Epidermal melanocyte (primary cell): ENCODE results near the gene GRIN3A.

ENCODE experiments used
- DNase-seq: peaks from one replicate; pipeline ENCODE4 v3.0.0; 2011; ENCODE audit warnings: low spot score; ENCODE audit not compliant: insufficient read length

Gene GRIN3A

GRCh38 chr9:101706261-101706798 is 32.1 kb downstream of the GRIN3A start:
- no peak for DNase-seq

- DNase-seq, result no peak
Measured at GRCh38 chr9:101705135-101705661, 33.2 kb downstream of the GRIN3A start.

DNA sequence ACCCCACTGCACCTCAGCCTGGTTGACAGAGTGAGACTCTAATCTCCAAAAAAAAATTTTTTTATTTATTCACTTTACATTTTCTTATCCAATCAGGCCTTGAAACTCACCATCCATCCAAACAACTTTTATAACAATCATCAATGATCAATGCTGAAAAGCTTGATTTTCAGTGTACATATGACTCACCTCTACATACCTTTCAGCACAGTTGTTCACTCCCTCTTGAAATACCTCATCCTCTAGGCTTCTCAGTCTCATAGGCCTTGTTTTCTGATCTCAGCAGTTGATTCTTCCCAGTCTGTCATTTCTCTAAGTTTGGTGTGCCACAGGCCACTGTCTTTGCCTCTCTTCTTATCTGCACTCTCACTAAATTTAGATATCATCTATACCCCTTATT is 36.2 kb downstream of the GRIN3A start:
- DNase-seq, result no peak

GRCh38 chr9:101693546-101694336 is 44.7 kb downstream of the GRIN3A start:
- DNase-seq, result no peak

DNA sequence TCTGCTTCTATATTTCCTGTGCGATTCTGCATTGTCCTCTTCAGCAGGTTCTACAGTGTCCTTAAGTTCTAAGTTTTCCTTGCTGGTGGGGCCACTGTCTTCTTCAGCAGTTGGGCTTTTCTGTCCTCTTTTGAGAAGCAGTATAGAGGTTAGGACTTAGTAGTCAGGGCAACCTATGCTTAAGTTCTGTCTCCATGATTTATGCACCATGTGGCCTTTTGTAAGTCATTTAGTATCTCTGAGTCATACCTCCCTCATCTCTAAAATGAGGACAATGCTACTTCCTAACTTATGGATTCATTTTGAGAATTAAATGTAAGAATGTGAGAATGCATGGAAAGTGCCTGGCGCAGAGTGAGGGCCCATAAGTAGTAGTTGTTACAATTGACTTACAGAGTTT is 46.8 kb downstream of the GRIN3A start:
- DNase-seq, result no peak

GRCh38 chr9:101689039-101689438 is 49.4 kb downstream of the GRIN3A start:
- no peak for DNase-seq

- no peak for DNase-seq
Measured at GRCh38 chr9:101684665-101685064, 53.8 kb downstream of the GRIN3A start.

DNA sequence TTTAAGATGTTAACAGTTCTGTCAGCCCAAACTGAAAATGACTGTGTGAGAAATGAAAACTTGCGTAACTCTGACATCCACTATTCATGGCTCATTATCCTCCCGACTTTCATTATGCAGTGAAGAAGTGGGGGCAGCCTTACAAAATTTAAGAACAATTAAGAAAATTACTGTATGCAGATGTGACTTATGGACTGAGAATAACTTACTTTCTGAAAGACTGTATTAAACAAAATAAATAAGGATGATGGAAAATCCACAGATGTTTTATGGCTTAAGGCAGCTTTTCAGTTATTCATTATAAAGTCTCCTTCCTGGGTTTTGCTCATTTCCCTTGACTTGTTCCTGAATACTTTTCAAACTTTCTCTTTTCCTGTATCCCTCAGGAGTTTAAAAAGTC is 55.2 kb downstream of the GRIN3A start:
- no peak for DNase-seq

GRCh38 chr9:101677861-101678260 is 60.6 kb downstream of the GRIN3A start:
- no peak for DNase-seq

DNA sequence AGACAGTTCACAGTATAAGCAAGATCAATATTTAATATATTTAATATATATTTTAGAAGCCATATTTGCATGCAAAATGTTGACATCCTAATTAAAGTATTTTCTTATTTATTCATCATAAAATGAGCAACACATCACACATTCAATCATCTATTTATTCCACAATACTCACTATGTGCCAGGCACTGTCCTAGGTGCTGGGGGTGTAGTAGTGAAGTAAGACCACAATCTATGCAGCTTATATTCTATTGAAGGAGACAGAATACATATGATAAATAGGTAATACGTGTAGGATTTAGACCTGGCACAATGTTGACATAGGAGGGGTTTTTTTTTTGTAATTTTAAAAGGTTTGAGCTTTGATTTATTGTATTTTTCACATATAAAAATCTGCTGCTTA is 63.1 kb downstream of the GRIN3A start:
- no peak for DNase-seq

GRCh38 chr9:101674165-101674564 is 64.3 kb downstream of the GRIN3A start:
- DNase-seq, result no peak

- no peak for DNase-seq
Measured at GRCh38 chr9:101673642-101674041, 64.8 kb downstream of the GRIN3A start.

- DNase-seq, result no peak
Measured at GRCh38 chr9:101671567-101671966, 66.9 kb downstream of the GRIN3A start.

DNA sequence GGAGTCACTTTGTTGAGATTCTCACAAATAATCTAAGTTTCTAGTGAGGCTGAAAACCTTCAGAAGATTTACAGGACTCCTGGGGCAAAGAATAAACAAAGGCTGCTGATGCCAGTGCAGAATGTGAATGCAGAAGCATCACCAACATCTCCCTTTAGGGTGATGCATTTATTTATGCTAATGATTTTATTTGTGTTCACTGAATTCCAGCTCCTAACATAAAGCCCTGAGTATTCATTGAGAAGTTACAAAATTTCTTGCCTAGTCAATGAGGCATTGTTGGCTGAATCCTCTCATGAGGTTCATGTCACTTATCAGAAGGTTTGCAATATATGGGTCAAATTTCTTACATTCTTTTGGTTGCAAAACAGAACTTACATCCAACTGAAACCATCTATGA is 70.0 kb downstream of the GRIN3A start:
- no peak for DNase-seq

DNA sequence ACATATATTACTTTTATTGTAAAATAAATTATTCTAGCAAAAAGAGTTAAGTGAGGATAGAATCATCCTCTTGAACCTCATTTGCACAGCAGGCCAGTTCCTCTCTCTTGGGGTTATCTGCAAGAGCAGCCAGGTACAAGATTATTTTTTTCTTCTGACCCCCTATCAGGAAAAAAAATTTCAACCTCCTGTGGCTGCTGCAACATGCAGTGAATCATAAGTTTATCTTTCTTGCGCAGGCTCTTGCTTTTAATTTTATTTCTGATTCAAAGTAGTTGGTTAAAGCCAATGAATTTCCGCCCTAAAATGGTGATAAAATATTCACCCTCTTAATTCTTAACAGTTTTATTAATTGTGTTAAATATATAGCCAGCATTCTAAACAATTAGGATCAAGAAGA is 74.0 kb downstream of the GRIN3A start:
- DNase-seq, result no peak

- DNase-seq, result no peak
Measured at GRCh38 chr9:101652601-101653175, 85.8 kb downstream of the GRIN3A start.

DNA sequence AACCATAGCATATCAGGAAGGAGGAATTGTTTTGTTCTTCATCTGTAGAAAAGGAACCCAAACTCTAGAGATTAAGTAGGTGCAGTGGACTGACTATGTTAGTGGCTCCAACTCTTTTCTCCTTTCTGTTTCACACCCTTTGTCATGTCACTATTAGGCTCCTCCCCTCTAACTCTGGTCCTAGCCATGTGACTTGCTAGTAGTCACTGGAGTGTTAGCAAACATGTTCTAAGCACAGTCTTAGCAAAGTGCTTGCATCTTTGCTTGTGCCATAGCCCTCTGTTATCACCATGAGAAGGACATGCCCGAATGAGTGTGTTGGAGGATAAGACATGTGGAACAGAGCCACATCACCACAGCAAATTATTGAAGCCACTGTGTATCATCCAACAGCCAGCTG is 88.3 kb downstream of the GRIN3A start:
- DNase-seq, result no peak

- no peak for DNase-seq
Measured at GRCh38 chr9:101648493-101648892, 90.0 kb downstream of the GRIN3A start.

DNA sequence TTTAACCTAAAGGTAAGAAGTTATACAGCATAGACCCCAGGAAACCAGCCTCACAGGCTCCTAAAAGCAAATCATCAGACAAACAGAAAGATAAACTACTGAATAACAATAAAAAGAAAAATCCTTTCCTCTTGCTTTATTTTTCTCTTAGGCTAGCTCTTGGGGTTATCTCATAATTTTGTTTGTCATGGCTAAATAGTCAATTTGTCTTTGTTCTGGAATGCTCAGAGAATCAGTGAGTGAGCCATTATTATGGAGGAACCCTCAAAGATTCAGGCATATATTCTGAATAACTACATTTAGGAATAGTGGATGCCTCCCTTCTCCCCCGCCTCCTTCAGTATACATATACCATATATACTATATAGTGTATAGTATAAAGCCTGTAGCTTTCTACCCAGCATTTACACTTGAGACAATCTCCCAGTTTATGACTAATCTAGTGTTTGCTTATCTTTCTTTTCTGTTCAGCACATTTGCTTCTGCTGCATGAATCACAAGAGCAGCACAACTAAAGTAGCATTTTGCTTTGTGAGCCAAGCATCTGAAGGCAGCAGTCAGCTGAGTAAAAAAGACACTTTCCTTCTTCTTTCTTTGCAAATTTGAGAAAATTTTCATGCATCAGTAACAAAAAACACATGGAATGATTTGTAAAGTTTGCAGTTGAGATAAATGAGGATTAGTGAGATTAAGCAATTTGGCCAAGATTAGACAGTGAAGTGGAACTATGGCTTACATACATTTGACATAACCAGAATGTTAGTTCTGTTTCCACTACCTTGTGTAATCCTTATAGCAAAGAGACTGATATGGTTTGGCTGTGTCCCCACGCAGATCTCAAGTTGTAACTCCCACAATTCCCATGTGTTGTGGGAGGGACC is 98.4 kb downstream of the GRIN3A start:
- DNase-seq, result no peak

GRCh38 chr9:101639311-101639710 is 99.1 kb downstream of the GRIN3A start:
- no peak for DNase-seq

- no peak for DNase-seq
Measured at GRCh38 chr9:101636247-101636646, 102.2 kb downstream of the GRIN3A start.

DNA sequence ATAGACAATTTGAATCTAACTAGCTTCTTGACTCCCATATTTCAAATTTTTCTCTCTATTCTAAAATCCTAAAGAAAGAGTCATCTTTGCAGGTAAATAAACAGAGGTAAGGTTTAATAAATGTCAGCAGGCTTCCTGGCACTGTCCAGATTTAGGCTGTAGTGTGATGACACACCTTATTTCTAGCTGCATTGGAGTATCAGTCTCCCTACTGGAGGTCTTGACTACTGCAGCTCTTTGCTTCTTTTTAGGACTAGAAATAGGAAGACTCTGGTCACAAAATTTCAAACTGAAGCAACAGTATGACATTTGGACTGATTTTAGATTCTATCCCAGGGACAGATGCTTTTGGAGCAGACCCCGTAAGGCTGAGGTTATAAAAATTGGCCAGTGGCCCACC is 103.0 kb downstream of the GRIN3A start:
- DNase-seq, result no peak
